Measurements from ENCODE around the gene TPST1. TPM values are rescaled to one million over a fixed set of nuclear protein-coding genes. Genes with fewer than 3 reads are reported as not detected.

The TPST1 gene
- total RNA-seq, 1 donor from 2014 or later: 21.9 TPM

DNA sequence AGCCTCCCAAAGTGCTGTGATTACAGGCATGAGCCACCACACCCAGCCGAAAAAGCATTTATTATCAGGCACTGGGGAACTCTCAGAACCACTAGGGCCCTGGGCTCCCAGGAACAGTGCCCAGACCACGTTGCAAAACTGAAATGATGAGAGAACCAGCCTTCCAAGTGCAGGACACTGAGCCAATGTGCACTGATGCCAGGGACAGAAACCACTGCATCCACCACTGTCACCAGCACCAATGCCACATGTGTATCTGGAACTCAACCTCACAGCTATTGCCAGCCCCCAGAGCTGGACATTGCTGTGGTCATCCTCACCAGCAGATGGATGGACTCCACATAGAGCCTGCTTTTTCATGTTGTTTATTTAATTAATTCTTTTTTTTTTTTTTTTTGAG lies 28.2 kb upstream of the TPST1 start:
- no peak overlapping the region for H3K27ac ChIP-seq
- H3K36me3 ChIP-seq: no peaks in the 10 kb centered on the region
- no peaks in the 10 kb centered on the region for H3K9me3 ChIP-seq
- no peak for TF ChIP-seq CTCF (IDR thresholded peaks at IDR 0.05)
- H3K4me1 ChIP-seq: no peaks in the 10 kb centered on the region
- H3K27me3 ChIP-seq: no peaks in the 10 kb centered on the region
- intact Hi-C loops (cut with DNase I): no loop called here
- no peak overlapping the region for H3K4me3 ChIP-seq
- no peak for DNase-seq (ENCODE audit: low spot score in 2 of 2)

- no peaks in the 10 kb centered on the region for H3K4me1 ChIP-seq
- no peaks in the 10 kb centered on the region for H3K27me3 ChIP-seq
- no peaks in the 10 kb centered on the region for H3K9me3 ChIP-seq
- intact Hi-C loops (cut with DNase I): no loop called here
- no peak for TF ChIP-seq CTCF (IDR thresholded peaks at IDR 0.05)
- no peak overlapping the region for H3K27ac ChIP-seq
- no peak overlapping the region for H3K4me3 ChIP-seq
- H3K36me3 ChIP-seq: no peaks in the 10 kb centered on the region
- no peak for DNase-seq (ENCODE audit: low spot score in 2 of 2)
Observed at GRCh38 chr7:66178258-66178657, 26.9 kb upstream of the TPST1 start.

GRCh38 chr7:66181329-66181728 lies 23.8 kb upstream of the TPST1 start:
- no peak for DNase-seq (ENCODE audit: low spot score in 2 of 2)
- TF ChIP-seq CTCF (IDR thresholded peaks at IDR 0.05): no peak

DNA sequence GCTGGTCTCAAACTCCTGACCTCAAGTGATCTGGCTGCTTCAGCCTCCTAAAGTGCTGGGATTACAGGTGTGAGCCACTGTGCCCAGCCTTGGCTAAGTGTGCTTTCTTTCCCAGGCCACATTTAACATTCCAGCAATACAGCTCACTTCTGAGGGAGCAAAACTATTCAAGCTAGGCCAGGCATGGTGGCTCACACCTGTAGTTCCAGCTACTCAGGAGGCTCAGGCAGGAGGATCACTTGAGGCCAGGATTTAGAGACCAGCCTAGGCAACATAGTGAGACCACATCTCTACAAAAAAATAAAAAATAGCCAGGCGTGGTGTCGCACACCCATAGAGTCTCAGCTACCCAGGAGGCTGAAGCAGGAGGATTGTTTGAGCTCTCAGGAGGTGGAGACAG lies 23.3 kb upstream of the TPST1 start:
- no peak for TF ChIP-seq CTCF (IDR thresholded peaks at IDR 0.05)
- Histone ChIP-seq H3K36me3 (no peaks in the 10 kb centered on the region), H3K27ac (no peak overlapping the region), H3K4me1 (no peaks in the 10 kb centered on the region), H3K9me3 (no peaks in the 10 kb centered on the region), H3K4me3 (no peak overlapping the region), H3K27me3 (no peaks in the 10 kb centered on the region)
- intact Hi-C loops (cut with DNase I): no loop called here
- DNase-seq (ENCODE audit: low spot score in 2 of 2): no peak

More at GRCh38 chr7:66181329-66181728, 23.8 kb upstream of the TPST1 start:
- H3K4me1 ChIP-seq: no peaks in the 10 kb centered on the region
- intact Hi-C loops (cut with DNase I): no loop called here
- no peaks in the 10 kb centered on the region for H3K27me3 ChIP-seq
- no peaks in the 10 kb centered on the region for H3K9me3 ChIP-seq
- no peaks in the 10 kb centered on the region for H3K36me3 ChIP-seq
- no peak overlapping the region for H3K4me3 ChIP-seq
- no peak overlapping the region for H3K27ac ChIP-seq

DNA sequence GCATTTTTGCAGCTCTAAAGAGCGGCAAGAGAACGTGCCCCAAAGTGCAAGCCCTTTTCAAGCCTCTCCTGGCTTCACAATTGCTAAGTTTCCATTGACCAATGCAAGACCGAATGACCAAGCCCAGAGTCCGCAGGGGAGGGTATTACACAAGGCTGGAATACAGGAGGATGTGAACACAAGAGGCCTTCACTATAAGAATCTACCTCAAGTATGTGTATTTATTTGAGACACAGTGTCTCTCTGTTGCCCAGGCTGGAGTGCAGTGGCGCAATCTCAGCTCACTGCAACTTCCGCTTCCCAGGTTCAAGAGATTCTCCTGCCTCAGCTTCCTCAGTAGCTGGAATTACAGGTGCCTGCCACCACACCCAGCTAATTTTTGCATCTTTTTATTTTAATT lies 22.2 kb upstream of the TPST1 start:
- no peak overlapping the region for H3K4me3 ChIP-seq
- no peaks in the 10 kb centered on the region for H3K27me3 ChIP-seq
- no peak for DNase-seq (ENCODE audit: low spot score in 2 of 2)
- no peaks in the 10 kb centered on the region for H3K9me3 ChIP-seq
- TF ChIP-seq CTCF (IDR thresholded peaks at IDR 0.05): no peak
- H3K4me1 ChIP-seq: no peaks in the 10 kb centered on the region
- no peak overlapping the region for H3K27ac ChIP-seq
- intact Hi-C loops (cut with DNase I): no loop called here
- H3K36me3 ChIP-seq: no peaks in the 10 kb centered on the region

GRCh38 chr7:66183700-66184099 lies 21.4 kb upstream of the TPST1 start:
- H3K27ac ChIP-seq: peak overlapping the region in 1 of 2 donors; percentile 21
- TF ChIP-seq CTCF (IDR thresholded peaks at IDR 0.05): no peak
- DNase-seq (ENCODE audit: low spot score in 2 of 2): no peak
- intact Hi-C loops (cut with DNase I): no loop called here
- H3K4me1 ChIP-seq: no peaks in the 10 kb centered on the region
- no peak overlapping the region for H3K4me3 ChIP-seq
- no peaks in the 10 kb centered on the region for H3K9me3 ChIP-seq
- no peaks in the 10 kb centered on the region for H3K36me3 ChIP-seq
- H3K27me3 ChIP-seq: no peaks in the 10 kb centered on the region

Data from ascending aorta (tissue), 2 donors.